ENCODE data around the gene PSMD11.

PSMD11 gene

GRCh38 chr17:32490101-32490482, 45.8 kb downstream of the PSMD11 start:
- DNase-seq (ENCODE audit: low spot score) = no peak
- TF ChIP-seq CTCF (IDR thresholded peaks at IDR 0.05; ENCODE audit: extremely low read depth, missing control alignments) = no peak

- peak; percentile 73 for DNase-seq (ENCODE audit: low spot score)
- TF ChIP-seq CTCF (IDR thresholded peaks at IDR 0.05; ENCODE audit: extremely low read depth, missing control alignments) = no peak
These were observed 47.3 kb downstream of the PSMD11 start for GRCh38 chr17:32491371-32492263.

GRCh38 chr17:32492264-32492589, 47.9 kb downstream of the PSMD11 start:
- DNase-seq (ENCODE audit: low spot score) = no peak
- no peak for TF ChIP-seq CTCF (IDR thresholded peaks at IDR 0.05; ENCODE audit: extremely low read depth, missing control alignments)

GRCh38 chr17:32492648-32493289, 48.5 kb downstream of the PSMD11 start:
- no peak for TF ChIP-seq CTCF (IDR thresholded peaks at IDR 0.05; ENCODE audit: extremely low read depth, missing control alignments)
- DNase-seq (ENCODE audit: low spot score) = peak; percentile 32

- no peak for TF ChIP-seq CTCF (IDR thresholded peaks at IDR 0.05; ENCODE audit: extremely low read depth, missing control alignments)
- DNase-seq (ENCODE audit: low spot score) = no peak
These were observed 49.3 kb downstream of the PSMD11 start for GRCh38 chr17:32493571-32493970.

GRCh38 chr17:32493976-32494513, 49.7 kb downstream of the PSMD11 start:
- TF ChIP-seq CTCF (IDR thresholded peaks at IDR 0.05; ENCODE audit: extremely low read depth, missing control alignments) = no peak
- no peak for DNase-seq (ENCODE audit: low spot score)
